Left ventricle myocardium inferior (tissue), 1 donor: ENCODE data around the gene XPO6. TPM values are rescaled to one million over a fixed set of nuclear protein-coding genes. Genes with fewer than 3 reads are reported as not detected.
"Not testable (repeated sequence)": the region's sequence is repeated elsewhere in the genome, so short reads cannot be mapped to it uniquely, and the experiment has no call there.

Source experiments
- DNase-seq: peaks from one replicate; pipeline ENCODE4 v3.0.0-alpha.2; 2020
- H3K27ac ChIP-seq: fragments of 200-600 bp; replicated peaks from 2 replicates; pipeline ENCODE4 v1.8.0; 2021
- H3K27me3 ChIP-seq: fragments of 200-600 bp; 2 replicates; pipeline ENCODE4 v1.8.0; 2021; ENCODE audit warnings: low read depth
- H3K36me3 ChIP-seq: fragments of 200-600 bp; 2 replicates; pipeline ENCODE4 v1.8.0; 2021
- H3K4me1 ChIP-seq: fragments of 200-600 bp; 2 replicates; pipeline ENCODE4 v1.8.0; 2021
- H3K4me3 ChIP-seq: fragments of 200-600 bp; 2 replicates; pipeline ENCODE4 v1.8.0; 2021; ENCODE audit warnings: mild to moderate bottlenecking, moderate library complexity
- H3K9me3 ChIP-seq: fragments of 200-600 bp; replicated peaks from 2 replicates; pipeline ENCODE4 v1.8.0; 2021
- CTCF ChIP-seq: fragments of 200-600 bp; IDR thresholded peaks from 2 replicates; pipeline ENCODE4 v1.8.0; 2021; ENCODE audit warnings: antibody characterized with exemption, mild to moderate bottlenecking, borderline replicate concordance
- intact Hi-C: fragments of 100-400 bp; cut with micrococcal nuclease; formaldehyde crosslinking; loops from one replicate; pipeline ENCODE4 v1.11.0; 2022
- total RNA-seq: library from RNA; stranded (reverse); fragmentation: NEBNext Ultra II Directional; extraction: Animal tissue kit (Norgen Biotek cat#: 25700); gene quantifications from one replicate; pipeline ENCODE4 v1.2.1, GENCODE V29; 2021
- donor health status: DM: no; HTN: yes; CAD: no; lungs with severe emphysema.

XPO6 gene
- total RNA-seq, 1 donor from 2014 or later, result 26.4 TPM

GRCh38 chr16:28121527-28121926 lies 90.2 kb downstream of the XPO6 start:
- TF ChIP-seq CTCF, result no peak
- Histone ChIP-seq H3K9me3 (no peaks in the 10 kb centered on the region), H3K27ac (no peak overlapping the region), H3K36me3 (peaks cover 94% of the 10 kb centered on the region), H3K27me3 (no peaks in the 10 kb centered on the region), H3K4me1 (no peaks in the 10 kb centered on the region), H3K4me3 (no peak overlapping the region)
- DNase-seq, result no peak
- intact Hi-C loops, result no loop called here

GRCh38 chr16:28120754-28121153 lies 91.0 kb downstream of the XPO6 start:
- H3K36me3 ChIP-seq, result peaks cover 94% of the 10 kb centered on the region
- no peaks in the 10 kb centered on the region for H3K27me3 ChIP-seq
- H3K9me3 ChIP-seq, result no peaks in the 10 kb centered on the region
- intact Hi-C loops, result no loop called here
- H3K4me1 ChIP-seq, result no peaks in the 10 kb centered on the region
- H3K4me3 ChIP-seq, result no peak overlapping the region
- H3K27ac ChIP-seq, result no peak overlapping the region
- no peak for DNase-seq
- TF ChIP-seq CTCF, result no peak

GRCh38 chr16:28118637-28119036 lies 93.1 kb downstream of the XPO6 start:
- intact Hi-C loops, result no loop called here
- H3K27me3 ChIP-seq, result no peaks in the 10 kb centered on the region
- no peak overlapping the region for H3K27ac ChIP-seq
- DNase-seq, result no peak
- TF ChIP-seq CTCF, result no peak
- no peak overlapping the region for H3K4me3 ChIP-seq
- H3K9me3 ChIP-seq, result no peaks in the 10 kb centered on the region
- no peaks in the 10 kb centered on the region for H3K4me1 ChIP-seq
- H3K36me3 ChIP-seq, result peaks cover 92% of the 10 kb centered on the region

- no peak for TF ChIP-seq CTCF
- Histone ChIP-seq H3K4me3 (no peak overlapping the region), H3K9me3 (no peaks in the 10 kb centered on the region), H3K36me3 (peaks cover 95% of the 10 kb centered on the region), H3K27ac (no peak overlapping the region), H3K4me1 (no peaks in the 10 kb centered on the region), H3K27me3 (no peaks in the 10 kb centered on the region)
- DNase-seq, result no peak
- intact Hi-C loops, result no loop called here
Observed at GRCh38 chr16:28117168-28117565, 94.6 kb downstream of the XPO6 start.

GRCh38 chr16:28115866-28116265 lies 95.9 kb downstream of the XPO6 start:
- H3K27ac ChIP-seq, H3K9me3 ChIP-seq, DNase-seq, H3K4me3 ChIP-seq, H3K4me1 ChIP-seq, H3K27me3 ChIP-seq, intact Hi-C loops: not testable (repeated sequence)
- H3K36me3 ChIP-seq, result peaks cover 96% of the 10 kb centered on the region

- H3K27me3 ChIP-seq, result no peaks in the 10 kb centered on the region
- no peak overlapping the region for H3K4me3 ChIP-seq
- intact Hi-C loops, result no loop called here
- no peak for DNase-seq
- peaks cover 93% of the 10 kb centered on the region for H3K36me3 ChIP-seq
- H3K27ac ChIP-seq, result no peak overlapping the region
- no peak for TF ChIP-seq CTCF
- H3K9me3 ChIP-seq, result no peaks in the 10 kb centered on the region
- no peaks in the 10 kb centered on the region for H3K4me1 ChIP-seq
Observed at GRCh38 chr16:28112908-28113307, 98.9 kb downstream of the XPO6 start.
